Left renal cortex interstitium (tissue), 4 donors: Measurements from ENCODE around the gene METTL3. TPM values are rescaled to one million over a fixed set of nuclear protein-coding genes. Genes with fewer than 3 reads are reported as not detected.
A peak's percentile ranks its signal among the peaks of the same experiment; 100 is the strongest.

Experiments used
- DNase-seq, 4 donors: peaks; one replicate each; pipeline ENCODE4 v3.0.0-alpha.2; 2013; ENCODE audit warnings: low read depth in 4 of 4, low spot score in 2 of 4, missing footprints in 1 of 4
- polyA plus RNA-seq, 4 donors: library from polyadenylated mRNA; unstranded; fragments of 120-200 nt; gene quantifications; one replicate each; pipeline ENCODE4 v1.2.1, GENCODE V29; 2013; ENCODE audit not compliant: insufficient read length in 4 of 4

The METTL3 gene
- polyA plus RNA-seq, 4 donors = 69.6 to 110 (median 99.1) TPM

- DNase-seq = no peak
Observed at GRCh38 chr14:21486640-21487087, 24.5 kb downstream of the METTL3 start.

GRCh38 chr14:21476925-21477681 lies 34.0 kb downstream of the METTL3 start, which contains the start of the genes RAB2B and TOX4:
TSS of gene RAB2B (minus strand) at chr14:21476959. CDS start at chr14:21476872, 87 bp downstream.
TSS of gene TOX4 (plus strand) at chr14:21477195. CDS start at chr14:21477279, 84 bp downstream.
- peak; percentile 93 to 99 (median 97) for DNase-seq

GRCh38 chr14:21476523-21476924 lies 34.6 kb downstream of the METTL3 start:
- DNase-seq = peak in 1 of 4 donors; percentile 69

- peak in 1 of 4 donors; percentile 26 for DNase-seq
Observed at GRCh38 chr14:21475767-21476522, 35.2 kb downstream of the METTL3 start.

GRCh38 chr14:21467616-21468015 lies 43.5 kb downstream of the METTL3 start:
- DNase-seq = no peak

GRCh38 chr14:21455912-21456667 lies 55.0 kb downstream of the METTL3 start, which contains the start of gene CHD8:
TSS of gene CHD8 (minus strand) at chr14:21456123. CDS start at chr14:21431643, 24,480 bp downstream.
- peak; percentile 97 to 99 (median 98) for DNase-seq

- DNase-seq = peak in 1 of 4 donors; percentile 39
Observed at GRCh38 chr14:21455592-21455911, 55.6 kb downstream of the METTL3 start.

- DNase-seq = no peak
Observed at GRCh38 chr14:21454843-21455544, 56.1 kb downstream of the METTL3 start.

GRCh38 chr14:21449899-21450216 lies 61.3 kb downstream of the METTL3 start:
- DNase-seq = no peak

Other genes starting within 250 kb of the METTL3 start
- 1,000 to 10,000 TPM in 1 of 4 donors, 100 to 1,000 TPM in 3; 878 to 1,023 (median 885) TPM for gene HNRNPC, start 241.9 kb downstream of the METTL3 start, polyA plus RNA-seq
- gene RPGRIP1, start 231.3 kb downstream of the METTL3 start, polyA plus RNA-seq = under 1 TPM; 0.37 to 0.81 (median 0.61) TPM
- gene SUPT16H, start 127.3 kb downstream of the METTL3 start, polyA plus RNA-seq = 100 to 1,000 TPM; 128 to 150 (median 139) TPM
- gene CHD8, start 55.2 kb downstream of the METTL3 start, polyA plus RNA-seq = 10 to 100 TPM; 61.6 to 82.7 (median 73.9) TPM
- gene RAB2B, start 34.4 kb downstream of the METTL3 start, polyA plus RNA-seq = 10 to 100 TPM; 37.7 to 49.1 (median 42.2) TPM
- 10 to 100 TPM; 52.9 to 67.5 (median 61.7) TPM for gene TOX4, start 34.1 kb downstream of the METTL3 start, polyA plus RNA-seq
- gene SALL2, start 15.0 kb upstream of the METTL3 start, polyA plus RNA-seq = 10 to 100 TPM; 54.3 to 65.8 (median 59.0) TPM
- under 1 TPM in 1 of 4 donors, not detected in 3; 0.06 TPM for gene OR10G3, start 68.7 kb upstream of the METTL3 start, polyA plus RNA-seq
- not detected for gene OR10G2, start 123.6 kb upstream of the METTL3 start, polyA plus RNA-seq
- not detected for gene OR4E2, start 142.5 kb upstream of the METTL3 start, polyA plus RNA-seq
- under 1 TPM in 2 of 4 donors, not detected in 2; 0.05 to 0.06 TPM for gene OR4E1, start 162.5 kb upstream of the METTL3 start, polyA plus RNA-seq